ENCODE measurements around the gene DTX2.
"Not testable (repeated sequence)": the region's sequence is repeated elsewhere in the genome, so short reads cannot be mapped to it uniquely, and the experiment has no call there.

Gene DTX2

GRCh38 chr7:76495717-76496116, 34.2 kb downstream of the DTX2 start:
- not testable (repeated sequence) for DNase-seq

GRCh38 chr7:76497918-76498582, 36.5 kb downstream of the DTX2 start:
- not testable (repeated sequence) for DNase-seq

- DNase-seq = not testable (repeated sequence)
These were observed 37.2 kb downstream of the DTX2 start for GRCh38 chr7:76498583-76499200.

- not testable (repeated sequence) for DNase-seq
These were observed 37.9 kb downstream of the DTX2 start for GRCh38 chr7:76499201-76499923.

- not testable (repeated sequence) for DNase-seq
These were observed 38.4 kb downstream of the DTX2 start for GRCh38 chr7:76499924-76500241.

GRCh38 chr7:76502224-76502623, 40.7 kb downstream of the DTX2 start:
- not testable (repeated sequence) for DNase-seq

GRCh38 chr7:76502836-76503235, 41.3 kb downstream of the DTX2 start:
- not testable (repeated sequence) for DNase-seq

- not testable (repeated sequence) for DNase-seq
These were observed 41.7 kb downstream of the DTX2 start for GRCh38 chr7:76503244-76503643.

- not testable (repeated sequence) for DNase-seq
These were observed 43.0 kb downstream of the DTX2 start for GRCh38 chr7:76504351-76505167.

- no peak for DNase-seq
These were observed 43.9 kb downstream of the DTX2 start for GRCh38 chr7:76505168-76506080.

- no peak for DNase-seq
These were observed 44.6 kb downstream of the DTX2 start for GRCh38 chr7:76506081-76506440.

- not testable (repeated sequence) for DNase-seq
These were observed 45.1 kb downstream of the DTX2 start for GRCh38 chr7:76506643-76507042.

- no peak for DNase-seq
These were observed 46.4 kb downstream of the DTX2 start for GRCh38 chr7:76507723-76508406.

- no peak for DNase-seq
These were observed 48.7 kb downstream of the DTX2 start, which contains the start of gene UPK3B for GRCh38 chr7:76509931-76510877. UPK3B (plus strand) TSS chr7:76510552; CDS start chr7:76510653, 101 bp downstream.

- DNase-seq = not testable (repeated sequence)
These were observed 49.8 kb downstream of the DTX2 start for GRCh38 chr7:76511200-76511910.

GRCh38 chr7:76511911-76512885, 50.7 kb downstream of the DTX2 start:
- not testable (repeated sequence) for DNase-seq

- no peak for DNase-seq
These were observed 51.7 kb downstream of the DTX2 start for GRCh38 chr7:76512941-76513816.

All from NCI-H2227 treated with DMSO at 0.1 percent for 48 hours (cell line).